Liver (tissue), 9 donors: ENCODE data around the gene HOXB5. TPM values are rescaled to one million over a fixed set of nuclear protein-coding genes. Genes with fewer than 3 reads are reported as not detected.

Experiments
- DNase-seq: peaks from one replicate; pipeline ENCODE4 v3.0.0-alpha.2; 2017; ENCODE audit warnings: low spot score
- H3K27ac ChIP-seq, 2 donors: one replicate each; pipeline ENCODE4 v1.7.0; 2013; ENCODE audit warnings: inconsistent platforms in 2 of 2, low read length in 2 of 2, control low read depth in 1 of 2, low read depth in 1 of 2, mild to moderate bottlenecking in 1 of 2
- H3K27me3 ChIP-seq, 4 donors: one replicate each; pipeline versions ENCODE4 v1.6.1 to v1.7.0; 2013; ENCODE audit warnings: low read length in 3 of 4, inconsistent platforms in 1 of 4, mild to moderate bottlenecking in 1 of 4, moderate library complexity in 1 of 4; ENCODE audit not compliant: control insufficient read depth in 4 of 4, insufficient read depth in 4 of 4
- H3K36me3 ChIP-seq, 4 donors: one replicate each; pipeline versions ENCODE4 v1.6.1 to v1.7.0; 2013; ENCODE audit warnings: low read length in 3 of 4, mild to moderate bottlenecking in 3 of 4, low read depth in 1 of 4, moderate library complexity in 1 of 4; ENCODE audit not compliant: control insufficient read depth in 4 of 4, insufficient read depth in 3 of 4
- H3K4me1 ChIP-seq, 4 donors: one replicate each; pipeline versions ENCODE4 v1.6.1 to v1.7.0; 2013; ENCODE audit warnings: low read length in 3 of 4, mild to moderate bottlenecking in 3 of 4, moderate library complexity in 1 of 4; ENCODE audit not compliant: control insufficient read depth in 4 of 4, insufficient read depth in 4 of 4
- H3K4me3 ChIP-seq, 3 donors: one replicate each; pipeline versions ENCODE4 v1.6.1 to v1.7.0; 2013; ENCODE audit warnings: low read length in 3 of 3, control low read depth in 1 of 3, low read depth in 1 of 3, mild to moderate bottlenecking in 1 of 3
- H3K9ac ChIP-seq, 2 donors: one replicate each; pipeline ENCODE4 v1.7.0; 2013; ENCODE audit warnings: low read length in 2 of 2, mild to moderate bottlenecking in 2 of 2, moderate library complexity in 2 of 2, control low read depth in 1 of 2, low read depth in 1 of 2
- H3K9me3 ChIP-seq, 4 donors: one replicate each; pipeline versions ENCODE4 v1.6.1 to v1.7.0; 2013; ENCODE audit warnings: low read length in 3 of 4; ENCODE audit not compliant: control insufficient read depth in 4 of 4
- ATF3 ChIP-seq: IDR thresholded peaks from 2 replicates; pipeline ENCODE4 v1.6.1; 2016; ENCODE audit warnings: antibody characterized with exemption
- CTCF ChIP-seq: fragments of 150-350 bp; IDR thresholded peaks from 2 replicates; pipeline ENCODE4 v1.5.1; 2017; ENCODE audit warnings: improper control_type of control experiment, low read depth, low read length; ENCODE audit not compliant: missing input control
- EGR1 ChIP-seq, 2 donors: IDR thresholded peaks; 2 replicates each; pipeline ENCODE4 v1.6.1; 2016 to 2018; ENCODE audit warnings: antibody characterized with exemption in 2 of 2, low read depth in 2 of 2
- FOXA2 ChIP-seq: IDR thresholded peaks from 2 replicates; pipeline ENCODE4 v1.6.1; 2016; ENCODE audit warnings: antibody characterized with exemption
- GABPA ChIP-seq, 2 donors: IDR thresholded peaks in 1 of 2; conservative IDR thresholded peaks in 1 of 2; 2 replicates each; pipeline ENCODE4 v1.6.1; 2016; ENCODE audit warnings: antibody characterized with exemption in 2 of 2, mild to moderate bottlenecking in 1 of 2, moderate library complexity in 1 of 2
- HNF4A ChIP-seq, 2 donors: conservative IDR thresholded peaks; 2 replicates each; pipeline ENCODE4 v1.6.1; 2016; ENCODE audit warnings: antibody characterized with exemption in 2 of 2, mild to moderate bottlenecking in 2 of 2
- HNF4G ChIP-seq: IDR thresholded peaks from 2 replicates; pipeline ENCODE4 v1.6.1; 2016; ENCODE audit warnings: antibody characterized with exemption
- MAX ChIP-seq: IDR thresholded peaks from 2 replicates; pipeline ENCODE4 v1.6.1; 2016; ENCODE audit warnings: antibody characterized with exemption
- NR2F2 ChIP-seq: IDR thresholded peaks from 2 replicates; pipeline ENCODE4 v1.6.1; 2016; ENCODE audit warnings: antibody characterized with exemption
- REST ChIP-seq: IDR thresholded peaks from 2 replicates; pipeline ENCODE4 v1.6.1; 2016; ENCODE audit warnings: antibody characterized with exemption, mild to moderate bottlenecking
- RXRA ChIP-seq, 2 donors: IDR thresholded peaks; 2 replicates each; pipeline ENCODE4 v1.6.1; 2017 to 2018; ENCODE audit warnings: antibody characterized with exemption in 2 of 2, mild to moderate bottlenecking in 1 of 2
- SP1 ChIP-seq: IDR thresholded peaks from 2 replicates; pipeline ENCODE4 v1.6.1; 2018; ENCODE audit warnings: antibody characterized with exemption, mild to moderate bottlenecking
- TAF1 ChIP-seq: conservative IDR thresholded peaks from 2 replicates; pipeline ENCODE4 v1.6.1; 2016; ENCODE audit warnings: antibody characterized with exemption, mild to moderate bottlenecking
- ZBTB33 ChIP-seq: IDR thresholded peaks from 2 replicates; pipeline ENCODE4 v1.6.1; 2016; ENCODE audit warnings: antibody characterized with exemption
- WGBS: extraction: QIAGEN DNeasy Blood & Tissue Kit; methylation state at CpG from one replicate; pipeline ENCODE4 v1.1.7; 2013; 5-methylcytosine and 5-hydroxymethylcytosine counted together
- polyA plus RNA-seq, 2 donors: library from polyadenylated mRNA; stranded (reverse) in 1 of 2; unstranded in 1 of 2; fragments of 200-250 nt in 1 of 2; fragments of >200 nt in 1 of 2; fragmentation: Nextera tagmentation in 1 of 2; extraction: Ambion mirVana in 1 of 2; gene quantifications; one replicate each; pipeline versions ENCODE4 v1.2.1 to v1.2.3, GENCODE V29; 2013 to 2015
- total RNA-seq, 2 donors: library from RNA; depleted of rRNA; stranded (reverse); fragments of >200 nt; gene quantifications; one replicate each; pipeline ENCODE4 v1.2.3, GENCODE V29; 2014
- donor health status: healthy.
- donor health status: healthy.
- donor health status: healthy.
- donor health status: healthy.
- donor health status: healthy.

Gene HOXB5
- total and polyA plus RNA-seq, 4 donors, result 0.08 to 0.38 (median 0.36) TPM; not detected in 1

GRCh38 chr17:48553826-48554225 is 39.8 kb downstream of the HOXB5 start:
- Histone ChIP-seq H3K27ac (no peak overlapping the region), H3K36me3 (no peaks in the 10 kb centered on the region), H3K9ac (no peak overlapping the region), H3K9me3 (no peaks in the 10 kb centered on the region), H3K27me3 (peaks cover 0 to 9% (median 3%) of the 10 kb centered on the region in 4 donors), H3K4me3 (no peak overlapping the region), H3K4me1 (no peaks in the 10 kb centered on the region)
- DNase-seq, result no peak
- 40% methylated on average over 1 of the region's 1 CpG for WGBS
- TF ChIP-seq RXRA (IDR thresholded peaks at IDR 0.05), result no peak
- no peak for TF ChIP-seq TAF1
- no peak for TF ChIP-seq FOXA2
- TF ChIP-seq CTCF, result no peak
- no peak for TF ChIP-seq HNF4G
- no peak for TF ChIP-seq SP1
- no peak for TF ChIP-seq HNF4A (conservative IDR thresholded peaks at IDR 0.05)
- TF ChIP-seq GABPA (IDR thresholded peaks at IDR 0.05 in 1 of 2, conservative IDR thresholded peaks at IDR 0.05 in 1 of 2), result no peak
- no peak for TF ChIP-seq MAX
- TF ChIP-seq ATF3, result no peak
- TF ChIP-seq EGR1 (IDR thresholded peaks at IDR 0.05; ENCODE audit: low read depth in 2 of 2), result no peak
- no peak for TF ChIP-seq ZBTB33
- TF ChIP-seq NR2F2, result no peak
- no peak for TF ChIP-seq REST

GRCh38 chr17:48553190-48553547 is 40.4 kb downstream of the HOXB5 start:
- DNase-seq, result no peak
- Histone ChIP-seq H3K36me3 (no peaks in the 10 kb centered on the region), H3K9me3 (no peaks in the 10 kb centered on the region), H3K4me3 (no peak overlapping the region), H3K27me3 (peaks cover 0 to 9% (median 1%) of the 10 kb centered on the region in 4 donors), H3K9ac (no peak overlapping the region), H3K4me1 (no peaks in the 10 kb centered on the region), H3K27ac (peak overlapping the region in 1 of 2 donors; percentile 19)
- WGBS, result 25% methylated on average over 5 of the region's 5 CpGs
- no peak for TF ChIP-seq HNF4A (conservative IDR thresholded peaks at IDR 0.05)
- TF ChIP-seq CTCF, result no peak
- TF ChIP-seq SP1, result no peak
- TF ChIP-seq GABPA (IDR thresholded peaks at IDR 0.05 in 1 of 2, conservative IDR thresholded peaks at IDR 0.05 in 1 of 2), result no peak
- no peak for TF ChIP-seq REST
- TF ChIP-seq MAX, result no peak
- TF ChIP-seq TAF1, result no peak
- no peak for TF ChIP-seq RXRA (IDR thresholded peaks at IDR 0.05)
